Islet of Langerhans (tissue), 1 donor: ENCODE results near the gene AGFG2.

Source experiments
- FAIRE-seq: peaks from one replicate; lab custom pipeline; 2011; peaks lifted over from hg19 to GRCh38; lab: Jason Lieb, UNC

The AGFG2 gene

DNA sequence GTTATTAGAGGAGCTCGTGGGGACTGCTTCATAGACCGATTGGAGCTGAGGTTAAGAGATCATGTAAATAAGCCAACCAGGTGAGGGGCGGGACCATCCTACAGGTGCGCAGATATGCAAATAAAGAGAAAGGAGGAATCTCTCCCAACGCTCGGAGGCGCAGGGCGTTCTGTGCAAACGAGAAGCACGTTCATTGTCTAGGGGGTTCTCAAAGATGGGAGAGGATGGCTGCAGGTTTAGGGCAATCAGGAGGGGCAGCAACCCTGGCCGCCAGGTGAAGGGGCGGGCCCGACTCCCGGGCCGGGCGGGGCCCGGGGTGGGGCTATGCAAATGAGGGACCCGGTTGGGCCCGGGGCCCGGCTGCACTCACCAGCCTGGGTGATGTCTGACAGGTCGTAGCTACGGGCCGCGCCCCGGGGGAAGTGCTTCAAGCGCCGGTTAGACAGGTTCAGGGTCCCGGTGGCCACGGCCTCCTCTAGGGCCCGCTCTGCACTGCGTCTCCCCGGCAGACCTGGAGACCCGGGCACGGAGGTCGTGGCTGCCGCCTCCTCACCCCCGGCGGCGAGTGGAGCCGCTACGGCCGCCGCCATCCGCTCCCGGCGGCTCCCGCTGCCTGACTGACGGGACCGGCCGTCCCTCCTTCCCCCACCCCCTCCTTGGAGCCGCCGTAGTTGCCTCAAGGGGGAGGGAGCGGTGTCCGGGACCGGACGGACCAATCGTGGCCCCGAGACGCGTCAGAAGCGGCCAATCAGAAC lies 46.7 kb downstream of the AGFG2 start, which contains the start of gene LRCH4:
TSS of gene LRCH4 (minus strand) at position 619 of the 755 bp plus-strand sequence. CDS start at position 590, 29 bp downstream.
- FAIRE-seq: no peak

DNA sequence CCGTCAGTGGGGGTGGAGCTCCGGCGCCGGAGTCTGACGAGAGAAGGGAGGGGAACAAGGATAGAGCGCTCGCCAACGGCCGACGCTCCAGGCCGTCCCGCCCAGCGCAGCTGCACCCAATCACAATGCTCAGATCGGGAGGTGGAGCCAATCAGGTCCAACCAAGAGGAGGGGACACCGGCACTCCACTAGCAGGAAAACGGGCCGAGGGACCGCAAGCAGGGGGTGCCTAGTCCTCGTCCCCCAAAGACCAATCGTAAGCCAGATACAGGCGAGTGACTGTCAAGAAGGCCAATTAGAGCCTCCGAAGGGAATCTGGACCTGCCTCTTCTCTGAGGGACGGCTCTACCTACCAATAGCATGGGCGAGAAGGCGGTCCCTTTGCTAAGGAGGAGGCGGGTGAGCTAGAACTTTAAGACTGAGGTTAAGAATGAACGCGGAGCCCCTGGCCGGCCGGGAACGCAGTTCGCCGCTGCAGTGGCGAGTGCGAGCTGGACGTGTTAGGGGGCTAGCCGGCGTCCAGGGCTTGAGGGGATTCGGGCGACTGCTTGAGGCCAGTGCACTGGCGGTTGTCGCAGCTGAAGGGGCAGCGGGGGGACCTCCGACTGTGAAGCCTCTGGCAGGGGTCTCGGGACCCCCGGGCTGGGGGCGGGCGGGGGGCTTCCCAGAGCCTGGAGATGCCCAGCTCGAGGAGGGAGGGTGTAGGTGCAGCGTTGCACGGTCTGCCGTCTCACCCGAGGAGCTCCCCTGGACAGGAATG lies 47.4 kb downstream of the AGFG2 start, which contains the start of gene FBXO24:
TSS of gene FBXO24 (plus strand) at position 63 of the 760 bp plus-strand sequence. CDS start at position 361, 298 bp downstream.
- peak; percentile 90 for FAIRE-seq

DNA sequence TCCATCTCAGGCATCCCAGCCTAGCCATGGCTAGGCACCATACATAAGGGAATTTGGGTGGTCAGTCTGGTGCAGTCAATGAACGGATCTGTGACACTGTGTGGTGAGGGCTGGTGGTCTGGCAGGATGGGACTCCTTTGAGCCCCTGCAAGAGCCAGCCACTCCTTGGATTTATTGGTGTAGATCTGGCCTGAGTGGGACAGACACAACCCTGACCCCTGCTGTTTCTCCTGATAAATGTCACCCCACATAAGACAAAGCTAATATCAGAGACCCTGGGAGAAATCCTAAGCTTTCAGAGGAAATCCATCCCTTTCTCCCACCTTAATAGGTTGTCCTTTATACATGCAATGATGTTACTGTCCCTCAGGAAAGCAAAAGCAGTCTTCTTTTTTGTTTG lies 49.4 kb downstream of the AGFG2 start:
- no peak for FAIRE-seq

DNA sequence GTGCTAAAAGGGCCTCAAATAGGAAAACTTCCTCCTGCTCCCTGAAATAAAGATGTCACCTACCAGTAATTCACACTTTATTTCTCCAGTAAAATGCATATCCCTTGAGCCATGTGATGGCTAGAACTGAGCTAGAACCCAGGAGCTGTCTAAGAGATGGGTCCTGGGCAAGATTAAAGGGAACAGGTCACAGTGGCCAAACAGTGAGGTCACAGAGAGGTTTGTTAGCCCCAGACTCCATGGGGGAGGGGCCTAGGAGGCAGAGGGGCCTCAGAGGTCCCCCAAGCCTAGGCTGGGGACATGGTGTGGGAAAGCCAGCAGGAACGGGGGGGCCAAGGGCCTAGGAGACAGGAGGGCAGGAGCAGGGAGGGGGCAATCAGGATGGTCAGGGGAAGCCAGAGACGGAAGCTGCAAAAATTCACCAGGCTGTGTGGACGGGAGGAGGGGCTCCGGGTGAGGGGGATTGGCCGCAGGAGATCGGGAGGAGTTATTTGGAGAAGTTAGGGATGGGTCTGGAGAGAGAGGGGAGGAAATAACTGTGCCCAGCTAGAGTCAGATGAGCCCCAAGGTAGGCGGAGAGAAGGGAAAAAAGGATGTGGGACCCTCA lies 50.4 kb downstream of the AGFG2 start:
- FAIRE-seq: no peak

DNA sequence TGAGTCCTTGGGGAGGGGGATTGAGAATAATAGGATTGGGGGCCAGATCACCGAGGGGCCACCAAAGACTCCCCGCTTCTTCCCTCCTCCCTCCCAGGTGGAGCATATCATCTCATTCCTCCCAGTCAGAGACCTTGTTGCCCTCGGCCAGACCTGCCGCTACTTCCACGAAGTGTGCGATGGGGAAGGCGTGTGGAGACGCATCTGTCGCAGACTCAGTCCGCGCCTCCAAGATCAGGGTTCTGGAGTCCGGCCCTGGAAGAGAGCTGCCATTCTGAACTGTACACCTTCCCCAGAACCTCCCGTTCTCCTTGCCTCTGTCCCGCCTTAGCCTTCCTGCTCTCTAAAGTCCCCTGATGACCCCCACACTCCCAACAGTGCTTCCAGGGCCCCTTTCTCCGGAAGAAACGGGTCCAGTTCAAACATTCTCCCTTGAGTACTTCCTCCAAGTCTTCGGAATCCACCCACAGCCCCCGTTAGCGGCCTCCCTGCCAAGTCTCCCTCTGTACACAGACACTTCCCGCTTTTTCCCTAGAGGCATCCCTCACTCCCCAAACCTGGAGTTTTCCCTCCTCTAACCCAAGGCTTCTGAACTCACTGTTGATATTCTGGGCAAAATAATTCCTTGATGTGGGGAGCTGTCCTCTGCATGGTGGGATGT lies 51.2 kb downstream of the AGFG2 start:
- FAIRE-seq: no peak

DNA sequence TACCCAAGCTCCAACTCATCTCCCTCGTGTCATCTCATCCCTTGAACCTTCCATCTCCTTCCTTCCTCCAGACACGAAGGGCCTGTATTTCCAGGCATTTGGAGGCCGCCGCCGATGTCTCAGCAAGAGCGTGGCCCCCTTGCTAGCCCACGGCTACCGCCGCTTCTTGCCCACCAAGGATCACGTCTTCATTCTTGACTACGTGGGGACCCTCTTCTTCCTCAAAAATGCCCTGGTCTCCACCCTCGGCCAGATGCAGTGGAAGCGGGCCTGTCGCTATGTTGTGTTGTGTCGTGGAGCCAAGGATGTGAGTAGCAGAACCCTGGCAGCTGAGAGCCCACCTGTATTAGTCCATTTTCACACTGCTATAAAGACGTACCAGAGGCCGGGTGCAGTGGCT lies 52.6 kb downstream of the AGFG2 start:
- no peak for FAIRE-seq

DNA sequence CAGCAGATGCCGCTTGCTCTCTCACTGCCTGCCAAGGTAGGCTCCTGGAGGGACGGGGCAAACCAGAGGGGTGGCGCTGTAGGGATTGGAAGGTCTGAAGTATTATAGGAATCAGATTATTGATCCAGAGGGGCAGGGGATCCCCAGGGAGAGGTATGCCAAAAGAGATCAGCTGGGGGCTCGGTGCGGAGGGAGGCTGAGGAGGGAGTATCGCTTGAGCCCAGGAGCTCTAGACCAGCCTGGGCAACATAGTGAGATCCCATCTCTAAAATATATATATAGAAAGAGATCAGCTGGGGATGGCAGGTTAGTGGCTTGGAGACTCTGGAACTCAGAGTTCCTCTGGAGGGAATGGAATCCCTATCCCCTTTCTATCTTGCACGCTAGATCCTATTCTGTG lies 56.2 kb downstream of the AGFG2 start:
- FAIRE-seq: no peak

DNA sequence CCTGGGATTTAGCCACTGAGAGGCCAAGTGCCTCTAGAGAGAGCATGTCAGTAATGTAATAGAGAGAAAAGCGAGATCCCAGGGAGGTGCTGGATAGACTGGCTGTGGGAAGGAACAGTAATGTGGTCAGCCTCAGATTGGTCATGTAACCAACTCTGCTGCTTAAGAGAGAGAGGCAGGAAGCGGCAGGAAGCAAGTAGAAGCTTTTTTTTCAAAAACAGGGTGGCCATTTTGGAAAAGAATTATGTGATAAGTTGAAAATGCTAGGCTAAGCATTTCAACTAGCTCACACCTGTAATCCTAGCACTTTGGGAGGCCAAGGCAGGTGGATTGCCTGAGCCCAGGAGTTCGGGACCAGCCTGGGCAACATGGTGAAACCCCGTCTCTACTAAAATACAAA lies 59.4 kb downstream of the AGFG2 start:
- FAIRE-seq: no peak

DNA sequence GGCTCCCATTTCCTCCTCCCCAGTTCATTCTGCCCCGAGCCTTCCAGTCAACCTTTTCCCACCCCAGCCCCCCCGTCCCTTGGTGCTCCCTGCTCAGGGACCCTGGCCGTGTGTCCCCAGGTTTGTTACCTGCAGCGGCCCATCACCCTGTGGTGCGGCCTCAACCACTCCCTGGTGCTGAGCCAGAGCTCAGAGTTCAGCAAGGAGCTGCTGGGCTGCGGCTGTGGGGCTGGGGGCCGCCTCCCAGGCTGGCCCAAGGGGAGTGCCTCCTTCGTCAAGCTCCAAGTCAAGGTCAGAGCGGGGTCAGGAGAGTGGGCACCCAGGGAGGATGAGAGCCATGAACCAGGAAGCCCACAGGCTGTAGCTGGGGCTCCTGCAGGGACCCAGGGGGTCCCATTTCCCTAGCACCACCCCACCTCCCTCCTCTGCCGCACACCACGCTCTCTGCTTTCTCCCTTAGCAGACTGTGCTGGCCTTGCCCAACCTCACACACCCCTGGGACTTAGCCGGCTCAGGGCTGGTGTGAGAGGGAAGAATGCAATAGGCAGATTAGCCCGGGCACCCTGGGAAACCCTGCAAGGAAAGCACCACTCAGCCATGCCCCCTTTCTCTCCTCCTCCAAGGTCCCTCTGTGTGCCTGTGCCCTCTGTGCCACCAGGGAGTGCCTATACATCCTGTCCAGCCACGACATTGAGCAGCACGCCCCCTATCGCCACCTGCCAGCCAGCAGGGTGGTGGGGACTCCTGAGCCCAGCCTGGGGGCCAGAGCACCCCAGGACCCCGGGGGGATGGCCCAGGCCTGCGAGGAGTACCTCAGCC lies 61.1 kb downstream of the AGFG2 start:
- no peak for FAIRE-seq

DNA sequence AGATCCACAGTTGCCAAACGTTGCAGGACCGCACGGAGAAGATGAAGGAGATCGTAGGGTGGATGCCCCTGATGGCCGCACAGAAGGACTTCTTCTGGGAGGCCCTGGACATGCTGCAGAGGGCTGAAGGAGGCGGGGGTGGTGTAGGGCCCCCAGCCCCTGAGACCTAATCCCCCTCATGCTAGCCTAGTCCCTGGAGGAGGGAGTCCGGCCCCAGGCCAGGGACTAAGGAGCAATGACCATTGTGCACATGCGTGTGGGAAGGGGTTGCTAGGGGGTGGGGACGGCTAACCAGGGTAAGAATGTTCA lies 61.7 kb downstream of the AGFG2 start:
- FAIRE-seq: no peak

DNA sequence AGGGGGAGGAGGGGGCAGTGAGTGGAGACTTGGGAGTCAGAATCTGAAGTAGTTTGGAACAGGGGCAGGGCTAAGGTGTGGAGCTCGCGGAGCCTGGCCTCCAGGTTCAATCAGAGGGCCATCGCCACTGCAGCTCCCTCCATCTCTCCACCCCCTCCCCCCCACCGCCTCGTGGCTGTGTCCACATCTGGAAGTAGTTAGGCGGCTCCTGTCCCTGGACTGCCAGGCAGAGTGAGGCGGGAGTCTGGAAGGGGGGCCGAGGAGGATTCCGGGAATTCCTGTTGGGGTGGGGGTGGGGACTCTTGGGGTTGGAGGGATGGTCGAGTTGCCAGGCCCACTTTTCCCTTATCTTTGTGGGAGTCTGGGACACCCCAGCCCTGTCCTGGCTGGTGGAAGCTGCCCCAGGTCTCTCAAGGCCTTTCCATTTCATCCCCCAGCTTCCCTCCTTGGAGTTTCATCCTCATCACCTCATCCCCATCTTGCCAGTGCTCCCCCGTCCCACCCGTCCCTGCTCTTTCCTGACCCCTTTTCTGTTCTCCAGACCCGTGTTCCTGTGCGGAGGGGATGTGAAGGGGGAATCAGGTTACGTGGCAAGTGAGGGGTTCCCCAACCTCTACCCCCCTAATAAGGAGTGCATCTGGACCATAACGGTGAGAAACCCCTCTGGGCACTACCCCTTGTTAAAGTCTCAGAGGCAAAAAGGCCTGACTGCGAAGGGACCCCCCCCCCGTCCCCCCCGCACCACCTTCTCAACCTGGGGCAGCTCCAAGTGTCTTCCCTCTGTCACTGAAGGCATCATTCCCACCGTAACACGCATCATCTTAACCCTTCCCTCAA lies 64.1 kb downstream of the AGFG2 start:
- no peak for FAIRE-seq

DNA sequence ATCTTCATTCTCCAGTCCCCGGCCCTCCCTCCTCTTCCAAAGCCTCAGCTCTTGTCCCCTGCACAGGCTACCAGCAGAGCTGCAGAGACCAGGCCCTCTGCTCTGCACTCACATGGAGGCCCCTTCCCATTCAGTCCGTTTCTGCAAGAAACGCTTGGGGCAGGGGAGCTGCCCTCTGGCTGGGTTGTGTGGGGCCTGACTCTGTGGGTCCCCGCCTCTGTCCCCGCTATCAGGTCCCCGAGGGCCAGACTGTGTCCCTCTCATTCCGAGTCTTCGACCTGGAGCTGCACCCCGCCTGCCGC lies 64.7 kb downstream of the AGFG2 start:
- no peak for FAIRE-seq

DNA sequence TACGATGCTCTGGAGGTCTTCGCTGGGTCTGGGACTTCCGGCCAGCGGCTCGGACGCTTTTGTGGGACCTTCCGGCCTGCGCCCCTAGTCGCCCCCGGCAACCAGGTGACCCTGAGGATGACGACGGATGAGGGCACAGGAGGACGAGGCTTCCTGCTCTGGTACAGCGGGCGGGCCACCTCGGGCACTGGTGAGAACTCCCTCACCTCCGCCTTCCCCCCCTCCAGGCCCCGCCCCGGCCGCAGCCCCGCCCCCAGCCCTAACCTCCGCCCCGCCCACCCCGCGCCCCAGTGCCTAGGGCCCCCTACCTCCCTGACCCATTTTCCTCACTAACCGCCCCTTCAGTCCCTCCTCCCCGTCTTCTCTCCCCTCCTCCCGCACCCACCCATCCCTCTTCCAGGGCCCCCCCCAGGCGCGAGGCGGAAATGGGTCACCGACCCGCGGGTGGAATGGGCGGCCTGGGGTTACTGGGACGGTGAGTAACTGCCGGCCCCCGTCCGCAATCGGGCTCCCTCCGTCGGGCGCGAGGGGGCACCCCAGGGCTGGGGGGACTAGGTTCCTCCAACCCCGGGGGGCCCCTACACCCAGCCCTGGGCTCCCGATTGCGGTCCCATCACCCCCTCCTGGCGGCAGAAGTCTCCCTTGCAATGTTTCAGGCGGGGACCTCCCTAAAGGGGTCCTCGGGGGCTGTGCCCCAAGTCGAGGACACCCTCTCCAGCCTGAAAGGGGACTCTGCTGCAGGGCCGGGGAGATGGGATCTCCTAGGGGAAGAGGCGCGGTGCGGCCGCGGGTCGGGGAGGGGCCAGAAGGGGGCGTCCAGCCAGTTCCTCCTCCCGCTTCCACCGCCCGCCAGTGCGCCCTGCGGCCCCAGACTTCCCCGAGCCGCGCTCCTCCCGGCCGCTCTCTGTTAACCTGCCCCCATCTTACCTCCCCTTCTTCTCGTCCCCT lies 65.3 kb downstream of the AGFG2 start:
- no peak for FAIRE-seq

DNA sequence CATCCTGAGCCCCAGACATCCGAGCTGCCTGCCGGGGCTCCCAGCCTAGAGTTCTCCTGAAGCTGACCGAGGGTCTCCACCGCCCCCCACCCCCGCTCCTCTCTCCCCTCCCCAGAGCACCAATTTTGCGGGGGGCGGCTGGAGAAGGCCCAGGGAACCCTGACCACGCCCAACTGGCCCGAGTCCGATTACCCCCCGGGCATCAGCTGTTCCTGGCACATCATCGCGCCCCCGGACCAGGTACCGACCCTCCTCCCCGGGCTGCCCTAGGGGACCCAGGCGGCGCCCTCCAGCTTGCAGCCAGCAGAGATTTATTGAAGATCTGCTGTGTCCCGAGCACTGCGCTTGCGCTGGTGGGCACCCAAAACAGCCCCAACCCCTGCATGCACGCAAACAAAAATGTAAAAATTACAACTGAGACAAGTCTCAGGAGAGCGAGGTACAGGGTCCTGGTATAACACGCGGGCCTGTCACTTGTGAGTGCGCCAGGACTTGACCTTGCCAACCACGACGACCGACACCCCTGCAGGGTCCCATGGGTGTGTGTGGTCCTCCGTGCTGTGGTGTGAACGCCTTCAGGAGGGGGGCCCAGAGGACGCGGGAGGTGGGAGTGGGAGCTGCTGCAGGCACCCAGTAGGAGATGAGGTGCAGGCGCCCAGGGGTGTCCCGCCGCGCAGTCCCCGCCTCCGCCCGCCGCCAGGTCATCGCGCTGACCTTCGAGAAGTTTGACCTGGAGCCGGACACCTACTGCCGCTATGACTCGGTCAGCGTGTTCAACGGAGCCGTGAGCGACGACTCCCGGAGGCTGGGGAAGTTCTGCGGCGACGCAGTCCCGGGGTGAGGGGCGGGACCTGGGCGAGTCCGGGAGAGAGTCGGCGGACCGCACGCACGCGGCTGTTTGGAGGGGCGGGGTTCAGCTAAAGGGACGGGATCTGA lies 66.2 kb downstream of the AGFG2 start:
- no peak for FAIRE-seq

DNA sequence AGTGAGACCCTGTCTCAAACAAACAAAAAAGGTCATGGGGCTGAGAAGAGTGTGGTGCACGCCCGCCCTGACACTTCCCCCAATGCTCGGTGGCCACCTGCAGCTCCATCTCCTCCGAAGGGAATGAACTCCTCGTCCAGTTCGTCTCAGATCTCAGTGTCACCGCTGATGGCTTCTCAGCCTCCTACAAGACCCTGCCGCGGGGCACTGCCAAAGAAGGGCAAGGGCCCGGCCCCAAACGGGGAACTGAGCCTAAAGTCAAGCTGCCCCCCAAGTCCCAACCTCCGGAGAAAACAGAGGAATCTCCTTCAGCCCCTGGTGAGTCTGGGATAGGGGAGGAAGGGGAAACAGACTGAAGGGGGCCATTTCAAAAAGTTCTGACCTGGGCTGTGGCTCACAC lies 67.3 kb downstream of the AGFG2 start:
- no peak for FAIRE-seq

DNA sequence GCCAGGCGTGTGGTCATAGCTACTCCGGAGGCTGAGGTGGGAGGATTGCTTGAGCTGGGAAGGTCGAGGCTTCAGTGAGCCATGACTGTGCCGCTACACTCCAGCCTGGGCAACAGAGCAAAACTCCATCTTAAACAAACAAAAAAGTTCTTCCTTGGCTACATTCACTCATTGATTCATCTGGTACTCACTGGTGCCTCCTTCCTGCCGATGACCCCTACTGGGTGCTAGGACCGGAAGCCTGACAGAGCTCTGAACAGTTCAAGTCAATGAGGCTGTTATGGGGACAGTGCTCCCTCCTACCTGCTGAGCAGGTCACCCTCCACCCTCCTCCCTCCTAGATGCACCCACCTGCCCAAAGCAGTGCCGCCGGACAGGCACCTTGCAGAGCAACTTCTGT lies 68.1 kb downstream of the AGFG2 start:
- no peak for FAIRE-seq

DNA sequence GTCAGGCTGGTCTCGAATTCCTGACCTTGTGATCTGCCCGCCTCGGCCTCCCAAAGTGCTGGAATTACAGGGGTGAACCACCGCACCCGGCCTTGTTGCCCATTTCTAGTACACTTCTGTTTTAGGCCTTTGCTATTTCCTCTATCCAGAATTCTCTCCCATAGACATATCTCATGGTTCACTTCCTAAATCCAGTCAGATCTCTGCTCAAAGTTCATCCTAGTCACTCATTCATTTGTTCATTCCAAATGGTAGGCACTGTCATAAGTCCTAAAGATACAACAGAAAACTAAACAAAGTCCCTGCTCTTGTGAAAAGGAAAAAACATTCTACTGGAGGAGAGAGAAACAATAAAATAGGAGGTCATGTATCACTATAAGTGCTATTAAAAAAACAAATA lies 71.0 kb downstream of the AGFG2 start:
- FAIRE-seq: no peak

DNA sequence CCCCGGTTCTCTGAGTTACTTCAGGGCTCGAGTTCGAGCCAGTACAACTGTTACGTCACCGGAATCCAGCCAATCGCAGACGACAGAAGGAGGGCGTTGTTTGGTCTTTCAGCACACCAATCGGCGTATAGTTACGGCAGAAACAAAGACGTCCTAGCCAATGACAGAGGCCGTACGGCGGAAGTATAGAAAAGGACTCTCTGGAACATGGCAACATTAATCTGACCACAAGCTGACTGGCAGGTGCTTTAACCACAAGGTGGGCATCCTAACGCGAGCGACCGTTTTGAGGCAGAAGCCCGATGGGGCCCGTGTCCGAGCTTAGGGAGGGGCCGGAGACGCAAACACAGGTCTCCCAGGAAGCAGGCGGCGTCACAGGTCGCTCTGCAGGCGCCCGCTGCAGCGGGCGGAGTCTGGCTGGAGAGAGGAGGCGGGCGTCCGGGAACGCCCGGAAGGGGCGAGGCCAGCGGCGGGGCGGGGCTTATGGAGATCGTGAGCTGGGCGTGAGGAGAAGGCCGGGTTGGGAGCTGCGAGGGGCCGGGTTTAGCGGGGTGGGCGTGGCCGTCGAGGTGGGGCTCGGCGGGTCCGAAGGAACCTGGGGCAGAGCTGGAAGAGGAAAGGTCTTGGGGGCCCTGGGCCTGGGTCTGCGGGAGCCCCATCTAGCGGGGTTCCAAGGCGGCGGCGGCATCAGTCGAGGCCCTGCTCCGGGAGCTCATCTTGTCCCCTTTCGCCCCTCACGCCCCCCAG lies 73.2 kb downstream of the AGFG2 start, which contains the start of gene MOSPD3:
TSS of gene MOSPD3 (plus strand) at position 558 of the 747 bp plus-strand sequence. CDS start 252 bp downstream, outside the sequence.
- FAIRE-seq: peak; percentile 99
